ENCODE data around the gene TMPO. TPM values are rescaled to one million over a fixed set of nuclear protein-coding genes. Genes with fewer than 3 reads are reported as not detected.
"Not testable (repeated sequence)": the region's sequence is repeated elsewhere in the genome, so short reads cannot be mapped to it uniquely, and the experiment has no call there.

TMPO gene
- total RNA-seq, 1 donor from 2014 or later, result 16.9 TPM

GRCh38 chr12:98551787-98552186, 36.4 kb downstream of the TMPO start:
- TF ChIP-seq, protein P1, sequence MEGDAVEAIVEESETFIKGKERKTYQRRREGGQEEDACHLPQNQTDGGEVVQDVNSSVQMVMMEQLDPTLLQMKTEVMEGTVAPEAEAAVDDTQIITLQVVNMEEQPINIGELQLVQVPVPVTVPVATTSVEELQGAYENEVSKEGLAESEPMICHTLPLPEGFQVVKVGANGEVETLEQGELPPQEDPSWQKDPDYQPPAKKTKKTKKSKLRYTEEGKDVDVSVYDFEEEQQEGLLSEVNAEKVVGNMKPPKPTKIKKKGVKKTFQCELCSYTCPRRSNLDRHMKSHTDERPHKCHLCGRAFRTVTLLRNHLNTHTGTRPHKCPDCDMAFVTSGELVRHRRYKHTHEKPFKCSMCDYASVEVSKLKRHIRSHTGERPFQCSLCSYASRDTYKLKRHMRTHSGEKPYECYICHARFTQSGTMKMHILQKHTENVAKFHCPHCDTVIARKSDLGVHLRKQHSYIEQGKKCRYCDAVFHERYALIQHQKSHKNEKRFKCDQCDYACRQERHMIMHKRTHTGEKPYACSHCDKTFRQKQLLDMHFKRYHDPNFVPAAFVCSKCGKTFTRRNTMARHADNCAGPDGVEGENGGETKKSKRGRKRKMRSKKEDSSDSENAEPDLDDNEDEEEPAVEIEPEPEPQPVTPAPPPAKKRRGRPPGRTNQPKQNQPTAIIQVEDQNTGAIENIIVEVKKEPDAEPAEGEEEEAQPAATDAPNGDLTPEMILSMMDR (IDR thresholded peaks at IDR 0.05; ENCODE audit: borderline replicate concordance), result no peak
- no peaks in the 10 kb centered on the region for H3K27me3 ChIP-seq (ENCODE audit: low read depth)
- no peak overlapping the region for H3K27ac ChIP-seq (replicated peaks)
- no peaks in the 10 kb centered on the region for H3K4me1 ChIP-seq
- intact Hi-C loops (cut with micrococcal nuclease), result no loop called here
- peaks cover 51% of the 10 kb centered on the region for H3K36me3 ChIP-seq
- H3K4me3 ChIP-seq, result no peak overlapping the region
- no peaks in the 10 kb centered on the region for H3K9me3 ChIP-seq (replicated peaks)
- no peak for DNase-seq

- intact Hi-C loops (cut with micrococcal nuclease); H3K9me3 ChIP-seq (replicated peaks); H3K36me3 ChIP-seq; H3K4me1 ChIP-seq; H3K27me3 ChIP-seq (ENCODE audit: low read depth); DNase-seq; H3K4me3 ChIP-seq; H3K27ac ChIP-seq (replicated peaks): not testable (repeated sequence)
These were observed 42.7 kb downstream of the TMPO start for GRCh38 chr12:98558097-98558496.

- no peaks in the 10 kb centered on the region for H3K36me3 ChIP-seq
- no peak overlapping the region for H3K4me3 ChIP-seq
- DNase-seq, result no peak
- peaks cover 8% of the 10 kb centered on the region for H3K9me3 ChIP-seq (replicated peaks)
- no peaks in the 10 kb centered on the region for H3K27me3 ChIP-seq (ENCODE audit: low read depth)
- H3K4me1 ChIP-seq, result no peaks in the 10 kb centered on the region
- H3K27ac ChIP-seq (replicated peaks), result no peak overlapping the region
- intact Hi-C loops (cut with micrococcal nuclease), result no loop called here
- TF ChIP-seq, protein P1 (IDR thresholded peaks at IDR 0.05; ENCODE audit: borderline replicate concordance), result no peak
These were observed 44.3 kb downstream of the TMPO start for GRCh38 chr12:98559666-98560065.

GRCh38 chr12:98561846-98562245, 46.5 kb downstream of the TMPO start:
- intact Hi-C loops (cut with micrococcal nuclease), result no loop called here
- Histone ChIP-seq H3K27me3 (ENCODE audit: low read depth) (no peaks in the 10 kb centered on the region), H3K9me3 (replicated peaks) (peaks cover 8% of the 10 kb centered on the region), H3K27ac (replicated peaks) (no peak overlapping the region), H3K36me3 (no peaks in the 10 kb centered on the region), H3K4me3 (no peak overlapping the region), H3K4me1 (peaks cover 2% of the 10 kb centered on the region)
- DNase-seq, result no peak
- TF ChIP-seq, protein P1 (IDR thresholded peaks at IDR 0.05; ENCODE audit: borderline replicate concordance), result no peak

DNA sequence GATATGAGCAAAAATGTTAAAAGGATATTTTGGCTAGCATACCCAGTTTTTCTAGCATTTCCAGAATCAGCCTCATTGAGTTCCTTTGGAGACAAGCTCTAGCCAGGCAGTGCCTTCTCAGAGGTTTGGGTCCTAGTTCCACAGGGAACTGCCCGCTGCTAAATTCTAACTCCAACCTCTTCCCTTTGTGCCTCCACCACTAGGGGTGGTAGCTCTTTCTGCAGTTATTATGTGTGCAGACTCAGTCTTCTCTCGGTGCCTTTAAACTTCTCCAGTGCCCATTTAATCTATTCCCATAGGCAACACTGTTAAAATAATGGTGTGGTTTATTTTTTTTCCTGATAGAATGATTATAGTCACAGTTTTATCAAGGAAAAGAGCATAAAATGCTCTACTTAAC, 56.6 kb downstream of the TMPO start:
- peaks cover 7% of the 10 kb centered on the region for H3K4me1 ChIP-seq
- no peaks in the 10 kb centered on the region for H3K9me3 ChIP-seq (replicated peaks)
- H3K27me3 ChIP-seq (ENCODE audit: low read depth), result no peaks in the 10 kb centered on the region
- TF ChIP-seq, protein P1 (IDR thresholded peaks at IDR 0.05; ENCODE audit: borderline replicate concordance), result peak; percentile 44
- intact Hi-C loops (cut with micrococcal nuclease), result no loop called here
- DNase-seq, result no peak
- H3K36me3 ChIP-seq, result no peaks in the 10 kb centered on the region
- peak overlapping the region; percentile 30 for H3K27ac ChIP-seq (replicated peaks)
- H3K4me3 ChIP-seq, result no peak overlapping the region

DNA sequence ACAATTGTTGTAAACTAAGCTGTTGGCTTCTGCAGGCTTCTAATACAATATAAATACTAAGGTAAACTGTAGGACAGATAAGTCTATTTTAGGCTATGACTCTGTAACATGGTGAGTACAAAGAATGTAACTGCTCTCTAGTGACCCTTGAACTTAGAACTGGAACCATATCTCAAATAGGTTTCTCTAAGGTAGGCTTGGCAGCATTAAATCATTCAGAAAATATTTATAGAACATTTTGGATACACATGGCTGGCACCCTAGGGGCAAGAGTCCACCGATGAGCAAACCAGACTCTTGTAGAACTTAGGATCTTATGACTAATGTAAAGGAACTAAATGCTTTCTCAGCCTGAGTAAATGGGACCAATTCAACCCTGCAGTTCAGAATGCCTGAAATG, 58.7 kb downstream of the TMPO start:
- Histone ChIP-seq H3K36me3 (no peaks in the 10 kb centered on the region), H3K4me1 (peaks cover 7% of the 10 kb centered on the region), H3K27me3 (ENCODE audit: low read depth) (no peaks in the 10 kb centered on the region), H3K9me3 (replicated peaks) (no peaks in the 10 kb centered on the region), H3K4me3 (no peak overlapping the region), H3K27ac (replicated peaks) (peak overlapping the region; percentile 4)
- intact Hi-C loops (cut with micrococcal nuclease), result no loop called here
- TF ChIP-seq, protein P1 (IDR thresholded peaks at IDR 0.05; ENCODE audit: borderline replicate concordance), result no peak
- no peak for DNase-seq
